GM12873 (cell line): Measurements from ENCODE around the gene NRG3.

ENCODE experiments used
- TF ChIP-seq, protein P1 (sequence below): IDR thresholded peaks from 2 replicates; pipeline ENCODE4 v1.5.1; 2012; ENCODE audit warnings: low read depth, mild to moderate bottlenecking, moderate library complexity, low read length, control low read depth; ENCODE audit not compliant: insufficient read depth; ENCODE audit errors: missing control alignments

NRG3 gene

DNA sequence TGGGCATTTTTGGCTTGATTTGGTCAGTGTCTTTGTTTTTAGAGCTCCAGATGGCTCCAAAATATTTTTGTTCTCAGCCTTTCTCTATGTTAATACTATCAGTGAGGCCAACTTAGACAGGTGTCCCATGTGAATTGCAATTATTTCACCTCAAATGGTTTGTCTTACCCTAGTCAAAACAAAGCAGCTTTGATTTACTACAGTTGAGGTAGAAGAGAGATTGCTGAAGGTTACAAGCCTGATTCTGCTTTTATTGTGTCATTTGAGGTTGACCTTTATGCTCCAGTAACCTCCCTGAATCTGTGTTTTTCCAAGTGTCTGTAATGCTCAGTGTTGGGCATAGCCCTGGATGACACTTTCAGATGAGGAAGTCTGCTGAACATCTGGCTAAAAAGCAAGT lies 882.9 kb downstream of the NRG3 start:
- TF ChIP-seq, protein P1, sequence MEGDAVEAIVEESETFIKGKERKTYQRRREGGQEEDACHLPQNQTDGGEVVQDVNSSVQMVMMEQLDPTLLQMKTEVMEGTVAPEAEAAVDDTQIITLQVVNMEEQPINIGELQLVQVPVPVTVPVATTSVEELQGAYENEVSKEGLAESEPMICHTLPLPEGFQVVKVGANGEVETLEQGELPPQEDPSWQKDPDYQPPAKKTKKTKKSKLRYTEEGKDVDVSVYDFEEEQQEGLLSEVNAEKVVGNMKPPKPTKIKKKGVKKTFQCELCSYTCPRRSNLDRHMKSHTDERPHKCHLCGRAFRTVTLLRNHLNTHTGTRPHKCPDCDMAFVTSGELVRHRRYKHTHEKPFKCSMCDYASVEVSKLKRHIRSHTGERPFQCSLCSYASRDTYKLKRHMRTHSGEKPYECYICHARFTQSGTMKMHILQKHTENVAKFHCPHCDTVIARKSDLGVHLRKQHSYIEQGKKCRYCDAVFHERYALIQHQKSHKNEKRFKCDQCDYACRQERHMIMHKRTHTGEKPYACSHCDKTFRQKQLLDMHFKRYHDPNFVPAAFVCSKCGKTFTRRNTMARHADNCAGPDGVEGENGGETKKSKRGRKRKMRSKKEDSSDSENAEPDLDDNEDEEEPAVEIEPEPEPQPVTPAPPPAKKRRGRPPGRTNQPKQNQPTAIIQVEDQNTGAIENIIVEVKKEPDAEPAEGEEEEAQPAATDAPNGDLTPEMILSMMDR, result no peak

DNA sequence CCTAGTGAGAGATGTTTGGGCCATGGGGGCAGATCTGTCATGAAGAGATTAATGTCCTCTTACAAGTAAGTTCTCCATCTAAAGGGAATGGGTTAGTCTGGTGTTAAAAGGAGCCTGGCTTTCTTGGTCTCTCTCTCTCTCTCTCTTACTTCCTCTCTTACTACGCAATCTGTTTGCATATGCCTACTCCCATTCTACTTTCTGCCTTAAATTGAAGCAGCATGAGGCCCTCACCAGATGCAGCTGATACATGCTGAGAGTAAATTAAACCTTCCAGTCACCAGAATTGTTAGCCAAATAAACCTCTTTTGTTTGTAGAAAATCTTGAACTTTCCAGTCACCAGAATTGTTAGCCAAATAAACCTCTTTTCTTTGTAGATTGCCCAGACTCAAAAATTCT lies 884.1 kb downstream of the NRG3 start:
- TF ChIP-seq, protein P1, result no peak

DNA sequence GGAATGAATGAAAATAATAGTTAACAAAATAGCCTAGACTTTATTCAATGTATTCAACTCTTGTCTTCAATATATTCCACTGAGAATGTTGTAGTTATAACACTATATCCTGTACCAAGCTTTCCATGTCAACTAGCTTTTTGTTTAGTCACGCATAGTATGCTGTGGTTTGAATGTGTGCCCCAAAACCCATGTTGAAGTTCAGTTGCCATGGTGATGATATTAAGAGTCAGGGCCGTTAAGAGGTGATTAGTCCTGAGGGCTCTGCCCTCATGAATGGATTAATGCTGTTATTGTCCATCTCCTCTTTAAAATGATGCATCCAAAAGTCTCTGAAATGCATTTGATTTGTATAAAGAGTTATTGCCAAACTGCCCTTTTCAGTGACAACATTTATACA lies 887.6 kb downstream of the NRG3 start:
- TF ChIP-seq, protein P1, result no peak

DNA sequence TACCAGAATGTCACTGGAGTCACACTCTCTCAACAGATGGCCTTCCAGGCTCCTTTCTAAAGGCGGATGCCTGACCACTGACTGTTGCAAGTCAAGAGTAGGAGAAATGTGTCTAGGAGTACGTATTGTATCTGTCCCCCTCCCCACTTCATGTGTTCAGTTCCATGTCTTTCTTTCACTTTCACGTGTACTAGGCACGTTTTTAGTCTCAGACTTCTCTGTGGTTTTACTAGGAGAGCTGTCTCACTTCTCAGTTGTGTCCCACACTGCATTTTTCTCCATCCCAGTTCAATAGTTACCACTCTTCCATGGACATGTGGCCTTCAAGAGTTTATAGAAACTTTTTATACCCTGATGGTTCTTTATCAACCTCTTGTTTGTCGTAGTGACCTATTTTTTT lies 893.0 kb downstream of the NRG3 start:
- TF ChIP-seq, protein P1, result no peak

DNA sequence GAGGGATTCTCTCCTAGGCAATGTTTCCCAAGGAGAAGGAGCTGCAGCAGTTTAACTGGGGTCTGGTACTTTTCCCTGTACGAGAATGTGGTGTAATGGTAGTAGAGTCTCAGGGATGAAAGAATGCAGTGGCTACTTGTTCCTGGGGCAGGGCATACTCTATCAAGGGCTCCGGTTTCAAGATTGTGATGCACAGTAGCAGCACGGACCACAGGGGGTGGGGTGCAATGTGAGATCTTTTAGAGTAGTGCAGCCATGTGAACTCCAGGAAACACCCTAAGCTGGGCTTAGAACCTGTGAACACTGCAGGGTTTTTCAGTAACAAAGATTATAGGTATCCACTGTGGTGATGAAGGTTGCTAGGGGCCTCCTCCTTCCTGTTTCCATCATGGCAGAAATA lies 903.9 kb downstream of the NRG3 start:
- TF ChIP-seq, protein P1, result no peak

DNA sequence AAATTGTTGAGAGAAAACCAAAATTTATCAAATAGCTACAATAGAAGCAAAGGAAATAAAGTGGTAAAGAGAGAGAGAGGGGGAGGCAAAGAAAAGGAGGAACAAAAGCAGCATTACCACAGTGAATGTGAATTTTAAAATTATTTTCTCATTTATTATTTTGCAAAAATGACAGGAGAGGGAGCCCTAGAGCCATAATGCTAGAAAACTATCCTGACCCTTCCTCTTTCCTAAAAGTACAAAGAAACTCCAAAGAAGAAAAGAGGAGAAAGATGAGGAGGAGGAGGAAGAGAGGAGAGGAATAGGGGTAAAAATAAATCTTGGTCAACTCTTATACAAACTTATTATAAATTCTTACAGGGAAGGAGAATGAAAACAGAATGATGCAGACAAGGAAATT lies 921.5 kb downstream of the NRG3 start:
- TF ChIP-seq, protein P1, result peak; percentile 34

DNA sequence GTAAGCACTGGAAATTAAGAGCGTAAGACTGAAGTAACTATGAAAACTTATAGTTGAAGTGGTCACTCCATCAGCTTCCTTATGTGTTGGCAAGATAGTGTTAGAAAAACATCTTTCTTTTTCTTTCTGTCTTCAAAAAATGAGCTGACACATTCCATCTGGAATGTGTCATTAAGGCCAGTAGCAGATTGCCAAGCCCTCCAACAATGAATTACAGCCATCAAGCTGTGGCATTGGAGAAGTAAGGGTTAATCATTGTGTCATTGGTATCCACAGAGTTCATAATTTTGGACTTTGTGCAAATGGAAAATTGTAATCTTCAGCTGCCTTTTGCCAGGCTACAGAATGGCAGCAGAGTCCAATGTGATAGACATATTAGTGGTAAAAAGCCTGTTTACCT lies 926.3 kb downstream of the NRG3 start:
- TF ChIP-seq, protein P1, result no peak
